Measurements from ENCODE around the gene DPM1. TPM values are rescaled to one million over a fixed set of nuclear protein-coding genes. Genes with fewer than 3 reads are reported as not detected.

Gene DPM1
- total RNA-seq, 4 donors from 2014 or later, result 40.6 to 73.7 (median 48.6) TPM

- TF ChIP-seq CTCF (IDR thresholded peaks at IDR 0.05; ENCODE audit: low read depth), result no peak
Measured at GRCh38 chr20:50977066-50978021, 19.0 kb upstream of the DPM1 start.

- TF ChIP-seq CTCF (IDR thresholded peaks at IDR 0.05; ENCODE audit: low read depth), result no peak
Measured at GRCh38 chr20:50975701-50976330, 17.5 kb upstream of the DPM1 start.

- no peak for TF ChIP-seq CTCF (IDR thresholded peaks at IDR 0.05; ENCODE audit: low read depth)
Measured at GRCh38 chr20:50969912-50970311, 11.6 kb upstream of the DPM1 start.

- TF ChIP-seq CTCF (IDR thresholded peaks at IDR 0.05; ENCODE audit: low read depth), result no peak
Measured at GRCh38 chr20:50969435-50969834, 11.1 kb upstream of the DPM1 start.

GRCh38 chr20:50968289-50968688 lies 10.0 kb upstream of the DPM1 start:
- no peak for TF ChIP-seq CTCF (IDR thresholded peaks at IDR 0.05; ENCODE audit: low read depth)

- TF ChIP-seq CTCF (IDR thresholded peaks at IDR 0.05; ENCODE audit: low read depth), result no peak
Measured at GRCh38 chr20:50967586-50967985, 9.3 kb upstream of the DPM1 start.

- TF ChIP-seq CTCF (IDR thresholded peaks at IDR 0.05; ENCODE audit: low read depth), result no peak
Measured at GRCh38 chr20:50959543-50960126, 1.3 kb upstream of the DPM1 start.
